H1 (cell line): ENCODE data around the gene AQP10. TPM values are rescaled to one million over a fixed set of nuclear protein-coding genes. Genes with fewer than 3 reads are reported as not detected.

Experiments used
- CTCF ChIA-PET: fragments of 300-600 bp; sonication (Branson Sonifier 250); formaldehyde crosslinking; loops from one replicate; lab custom pipeline; 2021; ENCODE audit not compliant: partially characterized antibody; lab: Charles Lee
- POLR2A ChIA-PET: fragments of 300-600 bp; sonication (Branson Sonifier 250); formaldehyde crosslinking; loops from one replicate; lab custom pipeline; 2021; ENCODE audit warnings: inconsistent platforms; ENCODE audit not compliant: partially characterized antibody; lab: Charles Lee
- DNase-seq, 2 experiments: peaks; one replicate each; pipeline versions ENCODE4 v3.0.0 to v3.0.0-alpha.2; 2010 to 2022; ENCODE audit warnings: low spot score in 2 of 2, low read depth in 1 of 2, mixed read lengths in 1 of 2
- FAIRE-seq: peaks from 2 replicates; lab custom pipeline; 2011; peaks lifted over from hg19 to GRCh38; lab: Jason Lieb, UNC
- H2AFZ ChIP-seq: 2 replicates; pipeline ENCODE4 v1.8.1; 2012; ENCODE audit warnings: low read length, inconsistent platforms
- H2AK5ac ChIP-seq: 2 replicates; pipeline ENCODE4 v1.6.1; 2013; ENCODE audit warnings: low read depth, low read length
- H2BK120ac ChIP-seq: replicated peaks from 2 replicates; pipeline ENCODE3; 2013; ENCODE audit warnings: low read depth, low read length, inconsistent platforms
- H2BK12ac ChIP-seq: 2 replicates; pipeline ENCODE4 v1.6.1; 2013; ENCODE audit warnings: low read depth, low read length
- H2BK15ac ChIP-seq: 2 replicates; pipeline ENCODE4 v1.6.1; 2013; ENCODE audit warnings: low read length
- H2BK20ac ChIP-seq: 2 replicates; pipeline ENCODE4 v1.6.1; 2013; ENCODE audit warnings: low read length
- H2BK5ac ChIP-seq: 2 replicates; pipeline ENCODE4 v1.6.1; 2013; ENCODE audit warnings: low read depth, low read length
- H3K14ac ChIP-seq: 2 replicates; pipeline ENCODE4 v1.6.1; 2013; ENCODE audit warnings: inconsistent platforms; ENCODE audit not compliant: insufficient read length
- H3K18ac ChIP-seq: 2 replicates; pipeline ENCODE4 v1.6.1; 2013; ENCODE audit warnings: low read length; ENCODE audit errors: extremely low read depth
- H3K23ac ChIP-seq: 2 replicates; pipeline ENCODE4 v1.6.1; 2013; ENCODE audit warnings: inconsistent platforms; ENCODE audit not compliant: insufficient read length
- H3K23me2 ChIP-seq: 2 replicates; pipeline ENCODE4 v1.6.1; 2013; ENCODE audit warnings: low read depth, low read length
- H3K27ac ChIP-seq: 2 replicates; pipeline ENCODE4 v1.6.1; 2011; ENCODE audit warnings: low read depth, low read length, inconsistent platforms
- H3K27me3 ChIP-seq, 4 experiments: replicated peaks in 1 of 4; 1 replicate in 1 of 4; 2 replicates in 3 of 4; pipeline versions ENCODE4 v1.6.1 to v1.8.1; 2011 to 2013; ENCODE audit warnings: low read length in 3 of 4, mild to moderate bottlenecking in 3 of 4, inconsistent platforms in 2 of 4, mixed read lengths in 2 of 4, moderate library complexity in 1 of 4; ENCODE audit not compliant: control insufficient read depth in 3 of 4, insufficient read depth in 3 of 4; ENCODE audit errors: extremely low read depth in 1 of 4
- H3K36me3 ChIP-seq, 4 experiments: 2 replicates each; pipeline versions ENCODE4 v1.6.1 to v1.8.1; 2011 to 2013; ENCODE audit warnings: mild to moderate bottlenecking in 4 of 4, low read length in 3 of 4, moderate library complexity in 2 of 4, control low read depth in 1 of 4, inconsistent platforms in 1 of 4; ENCODE audit not compliant: insufficient read depth in 4 of 4, control insufficient read depth in 2 of 4
- H3K4ac ChIP-seq: replicated peaks from 2 replicates; pipeline ENCODE3; 2013; ENCODE audit warnings: low read length, low read depth, mixed read lengths, inconsistent platforms; ENCODE audit not compliant: insufficient read length
- H3K4me1 ChIP-seq, 4 experiments: replicated peaks in 1 of 4; 1 replicate in 1 of 4; 2 replicates in 3 of 4; pipeline versions ENCODE4 v1.6.1 to v1.8.1; 2011 to 2013; ENCODE audit warnings: low read length in 3 of 4, inconsistent platforms in 2 of 4, mixed read lengths in 1 of 4; ENCODE audit not compliant: insufficient read depth in 4 of 4, control insufficient read depth in 3 of 4
- H3K4me2 ChIP-seq, 2 experiments: 2 replicates each; pipeline versions ENCODE4 v1.6.1 to v1.8.1; 2011 to 2013; ENCODE audit warnings: low read depth in 2 of 2, low read length in 2 of 2, control low read depth in 1 of 2, inconsistent platforms in 1 of 2, mild to moderate bottlenecking in 1 of 2; ENCODE audit not compliant: insufficient read depth in 1 of 2
- H3K4me3 ChIP-seq, 4 experiments: fragments of 200-600, 300-600 bp in 1 of 4; sonication (generic), shearing (Covaris generic), sonication (Bioruptor Twin) in 1 of 4; 2 replicates each; pipeline versions ENCODE4 v1.5.1 to v1.8.1; 2011 to 2016; ENCODE audit warnings: low read length in 4 of 4, low read depth in 3 of 4, control low read depth in 2 of 4, inconsistent platforms in 2 of 4, mild to moderate bottlenecking in 2 of 4, mixed read lengths in 1 of 4, moderate library complexity in 1 of 4; ENCODE audit not compliant: insufficient read depth in 2 of 4; ENCODE audit errors: extremely low read depth in 1 of 4
- H3K56ac ChIP-seq: replicated peaks from 2 replicates; pipeline ENCODE3; 2013; ENCODE audit warnings: low read depth, mild to moderate bottlenecking, mixed read lengths, low read length, inconsistent platforms; ENCODE audit not compliant: insufficient read length
- H3K79me1 ChIP-seq: 2 replicates; pipeline ENCODE4 v1.6.1; 2013; ENCODE audit warnings: low read depth, low read length, control low read depth
- H3K79me2 ChIP-seq, 2 experiments: 2 replicates each; pipeline versions ENCODE4 v1.6.1 to v1.8.1; 2012 to 2013; ENCODE audit warnings: low read length in 2 of 2, mild to moderate bottlenecking in 2 of 2, inconsistent platforms in 1 of 2; ENCODE audit not compliant: insufficient read depth in 2 of 2, control insufficient read depth in 1 of 2
- H3K9ac ChIP-seq, 4 experiments: replicated peaks in 1 of 4; 1 replicate in 1 of 4; 2 replicates in 3 of 4; pipeline versions ENCODE4 v1.6.1 to v1.8.1; 2011 to 2013; ENCODE audit warnings: low read depth in 3 of 4, low read length in 3 of 4, control low read depth in 2 of 4, mild to moderate bottlenecking in 2 of 4, moderate library complexity in 2 of 4, inconsistent platforms in 1 of 4; ENCODE audit errors: extremely low read depth in 1 of 4
- H3K9me3 ChIP-seq, 2 experiments: 2 replicates each; pipeline versions ENCODE4 v1.6.1 to v1.8.1; 2012 to 2013; ENCODE audit warnings: mild to moderate bottlenecking in 2 of 2, moderate library complexity in 2 of 2, control low read depth in 1 of 2, inconsistent platforms in 1 of 2, low read depth in 1 of 2, low read length in 1 of 2, mixed read lengths in 1 of 2; ENCODE audit not compliant: insufficient read depth in 2 of 2
- H4K20me1 ChIP-seq, 2 experiments: replicated peaks in 1 of 2; 2 replicates each; pipeline versions ENCODE3 to v1.8.1; 2011 to 2013; ENCODE audit warnings: inconsistent platforms in 2 of 2, low read length in 2 of 2, mild to moderate bottlenecking in 1 of 2; ENCODE audit not compliant: insufficient read depth in 2 of 2, control insufficient read depth in 1 of 2
- H4K5ac ChIP-seq: 2 replicates; pipeline ENCODE4 v1.6.1; 2013; ENCODE audit warnings: low read length, low read depth, mixed read lengths, inconsistent platforms; ENCODE audit not compliant: insufficient read length
- H4K8ac ChIP-seq: 2 replicates; pipeline ENCODE4 v1.8.0; 2013; ENCODE audit warnings: mild to moderate bottlenecking, moderate library complexity, low read length, inconsistent platforms; ENCODE audit not compliant: insufficient read depth; ENCODE audit errors: extremely low read depth
- H4K91ac ChIP-seq: replicated peaks from 2 replicates; pipeline ENCODE3; 2013; ENCODE audit warnings: low read length, mixed read lengths, inconsistent platforms; ENCODE audit not compliant: insufficient read length
- ASH2L ChIP-seq: fragments of 200-600, 300-600 bp; sonication (generic); IDR thresholded peaks from one replicate; pipeline ENCODE4 v1.7.1; 2017; ENCODE audit warnings: low read length
- CEBPB ChIP-seq: IDR thresholded peaks from 2 replicates; pipeline ENCODE4 v1.6.1; 2012; ENCODE audit warnings: low read depth, low read length
- GABPA ChIP-seq: IDR thresholded peaks from 2 replicates; pipeline ENCODE4 v1.6.1; 2011; ENCODE audit warnings: mild to moderate bottlenecking, low read length, moderate library complexity, borderline replicate concordance; ENCODE audit not compliant: insufficient read depth
- GTF2F1 ChIP-seq: IDR thresholded peaks from 2 replicates; pipeline ENCODE4 v1.6.1; 2012; ENCODE audit warnings: low read depth, low read length, improper control_type of control experiment, borderline replicate concordance
- JUND ChIP-seq: IDR thresholded peaks from 2 replicates; pipeline ENCODE4 v1.6.1; 2011; ENCODE audit warnings: mild to moderate bottlenecking, improper control_type of control experiment, low read length
- KDM1A ChIP-seq: fragments of 200-600, 300-600 bp; sonication (generic); IDR thresholded peaks from 2 replicates; pipeline ENCODE4 v1.7.1; 2016; ENCODE audit warnings: mild to moderate bottlenecking, low read length, borderline replicate concordance
- KDM5A ChIP-seq: fragments of 200-600 bp; IDR thresholded peaks from 2 replicates; pipeline ENCODE4 v1.7.1; 2012; ENCODE audit warnings: mild to moderate bottlenecking, low read length, inconsistent platforms, mixed read lengths
- POU5F1 ChIP-seq: IDR thresholded peaks from 2 replicates; pipeline ENCODE4 v1.6.1; 2011; ENCODE audit warnings: low read depth, mild to moderate bottlenecking, low read length, moderate library complexity
- RBBP5 ChIP-seq: IDR thresholded peaks from 2 replicates; pipeline ENCODE4 v1.7.1; 2012; ENCODE audit warnings: low read depth, mild to moderate bottlenecking, inconsistent platforms, low read length, moderate library complexity, borderline replicate concordance
- SUZ12 ChIP-seq: fragments of 200-600 bp; sonication (generic); IDR thresholded peaks from 2 replicates; pipeline ENCODE4 v1.6.1; 2012; ENCODE audit warnings: mild to moderate bottlenecking, inconsistent platforms, low read length, moderate library complexity, mixed read lengths
- TBP ChIP-seq: IDR thresholded peaks from 2 replicates; pipeline ENCODE4 v1.6.1; 2011; ENCODE audit warnings: low read depth, low read length, improper control_type of control experiment
- TCF12 ChIP-seq: IDR thresholded peaks from 2 replicates; pipeline ENCODE4 v1.6.1; 2011; ENCODE audit warnings: low read depth, mild to moderate bottlenecking, low read length
- YY1 ChIP-seq: IDR thresholded peaks from 2 replicates; pipeline ENCODE4 v1.6.1; 2011; ENCODE audit warnings: low read depth, mild to moderate bottlenecking, low read length
- WGBS, 2 experiments: shearing (Covaris generic) in 1 of 2; methylation state at CpG; one replicate each; pipeline versions ENCODE4 v1.1.6 to v1.1.7; 2013 to 2015; ENCODE audit warnings: low lambda C conversion rate in 2 of 2, mixed read lengths in 2 of 2, inconsistent platforms in 1 of 2, low coverage in 1 of 2, missing lambda C conversion rate in 1 of 2; ENCODE audit not compliant: insufficient replicate concordance in 2 of 2, insufficient coverage in 1 of 2, insufficient read length in 1 of 2; ENCODE audit errors: extremely low coverage in 1 of 2, missing lambda C conversion rate in 1 of 2; 5-methylcytosine and 5-hydroxymethylcytosine counted together
- polyA plus RNA-seq, 7 experiments: library from polyadenylated mRNA; depleted of rRNA in 3 of 7; stranded (reverse) in 5 of 7; unstranded in 2 of 7; fragments of >200 nt in 5 of 7; fragments of 200-250 nt in 2 of 7; gene quantifications; 1 replicate in 5 of 7; 2 replicates in 1 of 7; 4 replicates in 1 of 7; pipeline versions ENCODE4 v1.2.1 to v1.2.3, GENCODE V29; 2011 to 2013; ENCODE audit warnings: missing spikeins in 2 of 7, mixed read lengths in 2 of 7
- total RNA-seq: library from RNA; stranded (reverse); fragmentation: NEBNext Ultra II Directional; extraction: Animal tissue kit (Norgen Biotek cat#: 25700); gene quantifications from 2 replicates; pipeline ENCODE4 v1.2.1, GENCODE V29; 2021

The AQP10 gene
- total and polyA plus RNA-seq, 2 of the 8 experiments (the other 6 are each of a cell fraction or from before 2014, with no cell fraction given) = not detected

GRCh38 chr1:154316704-154317103 lies 4.2 kb upstream of the AQP10 start:
- no peak overlapping the region for H3K4ac ChIP-seq
- no peak overlapping the region for H2AFZ ChIP-seq
- no peak overlapping the region for H2BK12ac ChIP-seq
- no peaks in the 10 kb centered on the region for H4K20me1 ChIP-seq
- 86% methylated on average over 1 of the region's 1 CpG; no CpG with 5 or more reads in 1 of the 2 experiments for WGBS, 2 experiments
- no peak overlapping the region for H4K91ac ChIP-seq
- no peak overlapping the region for H4K5ac ChIP-seq
- H3K36me3 ChIP-seq = no peaks in the 10 kb centered on the region
- H3K4me1 ChIP-seq = no peaks in the 10 kb centered on the region
- no peaks in the 10 kb centered on the region for H3K27me3 ChIP-seq
- H3K9ac ChIP-seq = no peak overlapping the region
- DNase-seq = no peak
- no peak overlapping the region for H2BK20ac ChIP-seq
- no peak overlapping the region for H3K23ac ChIP-seq
- no peak overlapping the region for H3K56ac ChIP-seq
- H4K8ac ChIP-seq = no peak overlapping the region
- no peak overlapping the region for H2BK120ac ChIP-seq
- no peak overlapping the region for H2AK5ac ChIP-seq
- ChIA-PET POLR2A (no interaction called here), CTCF (interaction anchor here (2.5 to 7.8 kb wide), 2 partner anchors 8 to 40 kb away, joined by 7 to 45 read pairs; partner anchors contain the start of gene ATP8B2)
- H3K9me3 ChIP-seq = peaks cover 0 to 9% of the 10 kb centered on the region in 2 experiments; a peak in 1 of 4 replicates
- no peak overlapping the region for H3K18ac ChIP-seq
- H3K4me2 ChIP-seq = no peak overlapping the region
- no peak overlapping the region for H3K4me3 ChIP-seq
- FAIRE-seq = no peak
- H3K27ac ChIP-seq = no peak overlapping the region
- H2BK15ac ChIP-seq = no peak overlapping the region
- no peaks in the 10 kb centered on the region for H3K79me1 ChIP-seq
- H3K14ac ChIP-seq = no peak overlapping the region
- no peaks in the 10 kb centered on the region for H3K23me2 ChIP-seq
- H3K79me2 ChIP-seq = no peaks in the 10 kb centered on the region
- H2BK5ac ChIP-seq = no peak overlapping the region
- TF ChIP-seq CEBPB (no peak), POU5F1 (no peak), GABPA (no peak), YY1 (no peak), KDM5A (no peak), TBP (no peak), RBBP5 (no peak), SUZ12 (no peak), KDM1A (no peak), GTF2F1 (no peak), TCF12 (no peak), JUND (no peak), ASH2L (no peak)
